Activated B cell treated with CpG ODN at 0.5 μM for 24 hours (primary cell): Measurements from ENCODE around the gene ERICH6. TPM values are rescaled to one million over a fixed set of nuclear protein-coding genes. Genes with fewer than 3 reads are reported as not detected.

Experiments
- ATAC-seq: fragments of 200-7000 bp; cut with Tn5 transposase; one replicate; pipeline ENCODE4 v1.10.0; 2021; ENCODE audit warnings: low read depth, mild to moderate bottlenecking, moderate library complexity
- CTCF ChIA-PET: fragments of 350-600 bp; sonication (Branson Sonifier 250); formaldehyde crosslinking; loops from one replicate; lab custom pipeline; 2021; ENCODE audit warnings: antibody characterized with exemption; lab: Charles Lee
- POLR2A ChIA-PET: fragments of 350-600 bp; sonication (Branson Sonifier 250); formaldehyde crosslinking; loops from one replicate; lab custom pipeline; 2021; ENCODE audit warnings: antibody characterized with exemption; lab: Charles Lee
- DNase-seq: peaks from one replicate; pipeline ENCODE4 v3.0.0; 2022
- H3K27ac Mint-ChIP-seq: one replicate; pipeline ENCODE4 v1.8.0; 2020; ENCODE audit warnings: mixed read lengths
- H3K27me3 Mint-ChIP-seq: one replicate; pipeline ENCODE4 v1.8.0; 2021; ENCODE audit warnings: mixed read lengths
- H3K36me3 Mint-ChIP-seq: one replicate; pipeline ENCODE4 v1.8.0; 2021; ENCODE audit warnings: low read depth, mixed read lengths
- H3K4me1 Mint-ChIP-seq: one replicate; pipeline ENCODE4 v1.8.0; 2021; ENCODE audit warnings: mixed read lengths
- H3K4me3 Mint-ChIP-seq: one replicate; pipeline ENCODE4 v1.8.0; 2020; ENCODE audit warnings: mild to moderate bottlenecking, mixed read lengths
- H3K9me3 Mint-ChIP-seq: one replicate; pipeline ENCODE4 v1.8.0; 2020; ENCODE audit warnings: mixed read lengths
- intact Hi-C: fragments of 100-400 bp; cut with micrococcal nuclease; formaldehyde crosslinking; loops from one replicate; pipeline ENCODE4 v1.15.1; 2024
- total RNA-seq: library from RNA; stranded (reverse); gene quantifications from 2 replicates; pipeline ENCODE4 v1.2.3, GENCODE V29; 2022
- TF ChIP-seq, protein P1 (sequence below): fragments of 200-600 bp; IDR thresholded peaks from one replicate; pipeline ENCODE4 v1.8.0; 2022; ENCODE audit warnings: antibody characterized with exemption, mild to moderate bottlenecking

ERICH6 gene
- total RNA-seq, 1 donor from 2014 or later: not detected

DNA sequence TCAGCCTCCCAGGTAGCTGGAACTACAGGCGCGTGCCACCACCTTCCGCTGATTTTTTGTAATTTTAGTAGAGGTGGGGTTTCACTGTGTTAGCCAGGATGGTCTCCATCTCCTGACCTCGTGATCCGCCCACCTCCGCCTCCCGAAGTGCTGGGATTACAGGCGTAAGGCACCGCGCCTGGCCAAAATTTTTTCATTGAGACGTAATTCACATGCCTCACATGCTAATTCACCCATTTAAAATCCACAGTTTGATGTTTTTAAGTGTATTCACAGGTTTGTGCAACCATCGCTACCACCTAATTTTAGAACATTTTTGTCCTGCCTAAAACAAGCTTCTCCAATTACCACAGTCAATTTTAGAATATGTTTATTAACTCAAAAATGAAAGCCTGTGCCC, 63.5 kb downstream of the ERICH6 start:
- Mint-ChIP-seq H3K27ac (no peak overlapping the region), H3K36me3 (no peaks in the 10 kb centered on the region), H3K27me3 (peaks cover 4% of the 10 kb centered on the region), H3K4me3 (no peak overlapping the region), H3K4me1 (peaks cover 10% of the 10 kb centered on the region), H3K9me3 (peaks cover 2% of the 10 kb centered on the region)
- intact Hi-C loops: no loop called here
- CTCF ChIA-PET: interaction anchor here (0.6 kb wide), 1 partner anchor 32 kb away, joined by 3 read pairs; no protein-coding TSS in a partner anchor
- DNase-seq (no peak), ATAC-seq (no peak)
- TF ChIP-seq, protein P1, sequence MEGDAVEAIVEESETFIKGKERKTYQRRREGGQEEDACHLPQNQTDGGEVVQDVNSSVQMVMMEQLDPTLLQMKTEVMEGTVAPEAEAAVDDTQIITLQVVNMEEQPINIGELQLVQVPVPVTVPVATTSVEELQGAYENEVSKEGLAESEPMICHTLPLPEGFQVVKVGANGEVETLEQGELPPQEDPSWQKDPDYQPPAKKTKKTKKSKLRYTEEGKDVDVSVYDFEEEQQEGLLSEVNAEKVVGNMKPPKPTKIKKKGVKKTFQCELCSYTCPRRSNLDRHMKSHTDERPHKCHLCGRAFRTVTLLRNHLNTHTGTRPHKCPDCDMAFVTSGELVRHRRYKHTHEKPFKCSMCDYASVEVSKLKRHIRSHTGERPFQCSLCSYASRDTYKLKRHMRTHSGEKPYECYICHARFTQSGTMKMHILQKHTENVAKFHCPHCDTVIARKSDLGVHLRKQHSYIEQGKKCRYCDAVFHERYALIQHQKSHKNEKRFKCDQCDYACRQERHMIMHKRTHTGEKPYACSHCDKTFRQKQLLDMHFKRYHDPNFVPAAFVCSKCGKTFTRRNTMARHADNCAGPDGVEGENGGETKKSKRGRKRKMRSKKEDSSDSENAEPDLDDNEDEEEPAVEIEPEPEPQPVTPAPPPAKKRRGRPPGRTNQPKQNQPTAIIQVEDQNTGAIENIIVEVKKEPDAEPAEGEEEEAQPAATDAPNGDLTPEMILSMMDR: no peak
- POLR2A ChIA-PET: no interaction called here

DNA sequence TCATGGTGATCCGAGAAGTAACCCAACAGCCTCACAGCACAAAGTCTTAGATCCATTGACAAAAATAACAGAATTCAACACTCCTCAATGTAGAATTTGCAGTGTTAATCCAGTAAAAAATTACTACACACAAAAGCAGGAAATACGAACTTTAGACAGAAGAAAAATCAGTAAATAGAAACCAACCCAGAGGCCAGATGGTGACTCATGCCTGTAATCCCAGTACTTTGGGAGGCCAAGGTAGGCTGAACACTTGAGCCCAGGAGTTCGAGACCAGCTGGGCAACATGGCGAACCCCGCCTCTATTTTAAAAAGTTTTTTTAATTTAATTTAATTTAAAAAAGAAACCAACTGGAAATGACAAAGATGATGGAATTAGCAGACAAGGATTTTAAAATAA, 64.5 kb downstream of the ERICH6 start:
- peaks cover 16% of the 10 kb centered on the region for H3K4me1 Mint-ChIP-seq
- TF ChIP-seq, protein P1: no peak
- H3K27ac Mint-ChIP-seq: no peak overlapping the region
- no peaks in the 10 kb centered on the region for H3K36me3 Mint-ChIP-seq
- intact Hi-C loops: no loop called here
- H3K27me3 Mint-ChIP-seq: peaks cover 4% of the 10 kb centered on the region
- ATAC-seq (no peak), DNase-seq (no peak)
- CTCF ChIA-PET: no interaction called here
- no peak overlapping the region for H3K4me3 Mint-ChIP-seq
- H3K9me3 Mint-ChIP-seq: no peaks in the 10 kb centered on the region
- POLR2A ChIA-PET: no interaction called here

DNA sequence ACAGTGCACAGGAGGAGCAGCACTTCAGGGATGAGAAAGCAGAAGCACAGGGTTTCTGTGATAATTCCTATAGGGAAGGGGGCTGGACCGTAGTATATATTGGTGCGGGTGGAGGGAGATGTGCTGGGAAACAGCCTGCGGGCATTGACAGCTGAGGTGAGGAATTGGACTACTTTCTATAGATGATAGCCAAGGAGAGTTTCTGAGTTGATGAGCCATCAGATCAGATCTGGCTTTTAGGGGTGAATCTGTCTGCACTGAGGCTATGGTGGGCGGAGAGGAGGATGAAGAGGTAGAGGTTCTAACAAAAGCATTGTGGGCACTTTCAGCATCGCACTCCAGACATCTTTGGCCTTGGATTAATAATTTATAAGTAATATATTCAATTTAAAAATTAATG, 67.5 kb downstream of the ERICH6 start:
- H3K4me3 Mint-ChIP-seq: no peak overlapping the region
- H3K4me1 Mint-ChIP-seq: peaks cover 18% of the 10 kb centered on the region
- ATAC-seq: no peak
- ChIA-PET CTCF (no interaction called here), POLR2A (no interaction called here)
- TF ChIP-seq, protein P1: no peak
- H3K27me3 Mint-ChIP-seq: no peaks in the 10 kb centered on the region
- H3K9me3 Mint-ChIP-seq: no peaks in the 10 kb centered on the region
- intact Hi-C loops: no loop called here
- DNase-seq: no peak
- H3K36me3 Mint-ChIP-seq: peaks cover 4% of the 10 kb centered on the region
- H3K27ac Mint-ChIP-seq: no peak overlapping the region

DNA sequence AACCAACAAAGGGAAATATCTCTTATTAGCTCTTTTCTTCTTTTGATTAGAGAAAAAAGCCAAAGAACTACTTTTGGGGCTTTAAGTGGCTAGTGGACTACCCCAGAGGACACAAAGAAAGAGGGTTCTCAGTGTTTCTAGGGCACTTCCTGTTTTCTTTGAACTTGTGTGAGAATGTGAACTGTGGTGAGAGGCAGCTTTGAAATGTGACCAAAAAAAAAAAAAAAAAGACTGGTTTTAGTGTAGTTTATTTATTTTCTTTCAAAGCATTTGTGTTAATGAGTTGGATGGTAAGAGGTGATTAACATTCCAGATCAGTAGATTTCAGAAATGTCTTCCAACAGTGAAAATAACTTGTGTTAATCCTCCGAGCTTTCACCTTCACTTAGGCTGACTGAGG, 68.2 kb downstream of the ERICH6 start:
- intact Hi-C loops: no loop called here
- H3K9me3 Mint-ChIP-seq: no peaks in the 10 kb centered on the region
- no peak overlapping the region for H3K27ac Mint-ChIP-seq
- peaks cover 6% of the 10 kb centered on the region for H3K36me3 Mint-ChIP-seq
- H3K27me3 Mint-ChIP-seq: no peaks in the 10 kb centered on the region
- DNase-seq (no peak), ATAC-seq (peak; percentile 56)
- TF ChIP-seq, protein P1: no peak
- peaks cover 18% of the 10 kb centered on the region for H3K4me1 Mint-ChIP-seq
- ChIA-PET CTCF (no interaction called here), POLR2A (interaction anchor here (0.5 to 1.2 kb wide), 2 partner anchors 37 to 1733 kb away, joined by 3 to 10 read pairs; no protein-coding TSS in a partner anchor)
- no peak overlapping the region for H3K4me3 Mint-ChIP-seq

DNA sequence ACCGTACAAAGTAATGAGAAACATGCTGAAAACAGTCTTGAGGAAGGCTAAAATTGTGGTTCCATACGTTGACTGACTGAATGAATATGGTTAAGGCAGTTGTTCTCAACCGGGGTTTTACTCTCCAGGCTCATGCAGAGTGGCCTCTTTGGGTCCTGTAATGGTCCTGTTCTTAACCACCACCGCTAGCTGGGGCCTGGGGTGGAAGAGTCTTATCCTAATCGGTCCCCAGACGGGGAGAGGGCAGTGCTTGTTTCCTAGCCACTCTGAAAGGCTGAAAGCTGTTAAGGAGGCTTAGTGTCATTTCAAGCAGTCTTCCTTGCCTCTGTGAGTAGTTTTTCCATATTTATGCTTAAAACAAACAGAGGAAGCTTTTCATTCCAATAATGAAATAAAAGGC, 68.6 kb downstream of the ERICH6 start:
- Mint-ChIP-seq H3K4me1 (peaks cover 18% of the 10 kb centered on the region), H3K27ac (no peak overlapping the region), H3K36me3 (peaks cover 9% of the 10 kb centered on the region), H3K4me3 (no peak overlapping the region), H3K9me3 (no peaks in the 10 kb centered on the region), H3K27me3 (no peaks in the 10 kb centered on the region)
- intact Hi-C loops: no loop called here
- ATAC-seq (no peak), DNase-seq (no peak)
- TF ChIP-seq, protein P1: no peak
- POLR2A ChIA-PET: interaction anchor here (0.5 to 1.2 kb wide), 3 partner anchors 37 to 1734 kb away, joined by 3 to 10 read pairs (median 5); no protein-coding TSS in a partner anchor
- CTCF ChIA-PET: no interaction called here
